Stomach (tissue), 4 donors: ENCODE measurements around the gene APMAP.

ENCODE experiments used
- CTCF ChIP-seq, 7 experiments: fragments of 450-650 bp in 4 of 7; fragments of 200-600 bp in 3 of 7; sonication (generic) in 3 of 7; IDR thresholded peaks; one replicate each; pipeline ENCODE4 v1.5.1; 2016 to 2019; ENCODE audit warnings: antibody characterized with exemption in 7 of 7, control low read depth in 2 of 7, mild to moderate bottlenecking in 1 of 7
- POLR2AphosphoS5 ChIP-seq, 3 donors: sonication (generic); formaldehyde crosslinking; IDR thresholded peaks; one replicate each; pipeline ENCODE4 v1.6.1; 2016; ENCODE audit warnings: antibody characterized with exemption in 3 of 3

- TF ChIP-seq CTCF (IDR thresholded peaks at IDR 0.05) (no peak), POLR2AphosphoS5 (IDR thresholded peaks at IDR 0.05) (no peak)
These were observed 4.4 kb downstream of the APMAP start for GRCh38 chr20:24987873-24988835.
